ENCODE measurements around the gene YPEL1. TPM values are rescaled to one million over a fixed set of nuclear protein-coding genes. Genes with fewer than 3 reads are reported as not detected.
A peak's percentile ranks its signal among the peaks of the same experiment; 100 is the strongest.

The YPEL1 gene
- total and polyA plus RNA-seq, 2 of the 8 experiments (the other 6 are each of a cell fraction or from before 2014, with no cell fraction given): 6.0 to 6.7 TPM

DNA sequence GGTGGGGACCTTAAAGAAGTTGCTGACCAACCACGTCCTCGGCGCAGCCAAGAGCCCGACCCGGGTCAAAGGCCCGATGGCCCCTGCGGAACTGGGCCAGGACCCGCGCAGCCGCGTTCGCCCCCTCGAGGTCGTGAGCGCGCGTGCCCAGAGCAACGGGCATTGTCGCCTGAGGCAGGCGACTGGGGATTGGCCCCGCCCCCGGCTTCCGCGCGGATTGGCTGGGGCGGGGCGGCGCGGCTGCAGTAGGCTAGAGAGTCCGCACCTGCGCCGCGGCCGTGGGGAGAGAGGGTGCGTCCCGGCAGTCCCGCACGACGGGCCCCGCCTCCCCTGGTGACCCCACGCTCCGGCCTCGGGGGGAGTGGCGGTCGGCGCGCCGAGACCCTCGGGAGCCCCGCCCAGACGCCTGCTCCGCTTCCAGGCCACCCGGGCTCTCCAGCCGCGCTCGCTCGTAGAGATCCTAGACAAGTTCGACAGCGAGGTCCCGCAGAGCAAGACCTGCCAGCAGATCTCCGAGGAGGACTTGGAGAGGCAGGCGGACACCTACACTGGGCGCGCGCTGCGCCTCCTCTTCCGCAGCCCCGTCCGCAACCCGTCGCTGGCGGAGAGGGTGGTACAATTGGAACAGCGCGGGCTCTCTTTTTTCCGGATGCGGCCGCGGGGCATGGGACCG is 78.1 kb downstream of the YPEL1 start (continued):
- TF ChIP-seq POU5F1 (IDR thresholded peaks at IDR 0.05; ENCODE audit: low read depth, low read length): no peak
- TF ChIP-seq, protein P1, sequence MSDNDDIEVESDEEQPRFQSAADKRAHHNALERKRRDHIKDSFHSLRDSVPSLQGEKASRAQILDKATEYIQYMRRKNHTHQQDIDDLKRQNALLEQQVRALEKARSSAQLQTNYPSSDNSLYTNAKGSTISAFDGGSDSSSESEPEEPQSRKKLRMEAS (IDR thresholded peaks at IDR 0.05): peak; percentile 48; the same call in 1 of the 2 replicates
- TF ChIP-seq BRCA1 (IDR thresholded peaks at IDR 0.05; ENCODE audit: low read depth, low read length): no peak
- TF ChIP-seq POLR2AphosphoS5 (IDR thresholded peaks at IDR 0.05; ENCODE audit: low read depth, low read length): peak; percentile 42
- TF ChIP-seq FOSL1 (IDR thresholded peaks at IDR 0.05; ENCODE audit: insufficient read depth, low read depth, low read length): no peak
- TF ChIP-seq, protein P2, sequence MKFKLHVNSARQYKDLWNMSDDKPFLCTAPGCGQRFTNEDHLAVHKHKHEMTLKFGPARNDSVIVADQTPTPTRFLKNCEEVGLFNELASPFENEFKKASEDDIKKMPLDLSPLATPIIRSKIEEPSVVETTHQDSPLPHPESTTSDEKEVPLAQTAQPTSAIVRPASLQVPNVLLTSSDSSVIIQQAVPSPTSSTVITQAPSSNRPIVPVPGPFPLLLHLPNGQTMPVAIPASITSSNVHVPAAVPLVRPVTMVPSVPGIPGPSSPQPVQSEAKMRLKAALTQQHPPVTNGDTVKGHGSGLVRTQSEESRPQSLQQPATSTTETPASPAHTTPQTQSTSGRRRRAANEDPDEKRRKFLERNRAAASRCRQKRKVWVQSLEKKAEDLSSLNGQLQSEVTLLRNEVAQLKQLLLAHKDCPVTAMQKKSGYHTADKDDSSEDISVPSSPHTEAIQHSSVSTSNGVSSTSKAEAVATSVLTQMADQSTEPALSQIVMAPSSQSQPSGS (IDR thresholded peaks at IDR 0.05; ENCODE audit: low read length): no peak
- TF ChIP-seq BACH1 (IDR thresholded peaks at IDR 0.05; ENCODE audit: low read length): peak; percentile 90
- TF ChIP-seq, protein P3, sequence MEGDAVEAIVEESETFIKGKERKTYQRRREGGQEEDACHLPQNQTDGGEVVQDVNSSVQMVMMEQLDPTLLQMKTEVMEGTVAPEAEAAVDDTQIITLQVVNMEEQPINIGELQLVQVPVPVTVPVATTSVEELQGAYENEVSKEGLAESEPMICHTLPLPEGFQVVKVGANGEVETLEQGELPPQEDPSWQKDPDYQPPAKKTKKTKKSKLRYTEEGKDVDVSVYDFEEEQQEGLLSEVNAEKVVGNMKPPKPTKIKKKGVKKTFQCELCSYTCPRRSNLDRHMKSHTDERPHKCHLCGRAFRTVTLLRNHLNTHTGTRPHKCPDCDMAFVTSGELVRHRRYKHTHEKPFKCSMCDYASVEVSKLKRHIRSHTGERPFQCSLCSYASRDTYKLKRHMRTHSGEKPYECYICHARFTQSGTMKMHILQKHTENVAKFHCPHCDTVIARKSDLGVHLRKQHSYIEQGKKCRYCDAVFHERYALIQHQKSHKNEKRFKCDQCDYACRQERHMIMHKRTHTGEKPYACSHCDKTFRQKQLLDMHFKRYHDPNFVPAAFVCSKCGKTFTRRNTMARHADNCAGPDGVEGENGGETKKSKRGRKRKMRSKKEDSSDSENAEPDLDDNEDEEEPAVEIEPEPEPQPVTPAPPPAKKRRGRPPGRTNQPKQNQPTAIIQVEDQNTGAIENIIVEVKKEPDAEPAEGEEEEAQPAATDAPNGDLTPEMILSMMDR (IDR thresholded peaks at IDR 0.05; ENCODE audit: control extremely low read depth in 1 of 3, insufficient read depth in 1 of 3, low read depth in 1 of 3, low read length in 3 of 3): peak in 1 of 3 experiments; percentile 23; a peak in 1 of 4 replicates
- TF ChIP-seq RAD21 (IDR thresholded peaks at IDR 0.05 in 1 of 2, conservative IDR thresholded peaks at IDR 0.05 in 1 of 2; ENCODE audit: low read depth in 2 of 2, low read length in 2 of 2): no peak
- peak in 1 of 2 experiments; percentile 80; a peak in 2 of 3 replicates for TF ChIP-seq POLR2A (IDR thresholded peaks at IDR 0.05; ENCODE audit: control extremely low read depth in 1 of 2, low read depth in 2 of 2, low read length in 2 of 2)
- no peak for TF ChIP-seq MAFK (IDR thresholded peaks at IDR 0.05; ENCODE audit: low read depth, low read length)
- TF ChIP-seq TAF1 (IDR thresholded peaks at IDR 0.05; ENCODE audit: low read depth, low read length): 0 out of 2 replicates have a peak, but pooled peaks have one; percentile 26
- no peak for TF ChIP-seq SRF (IDR thresholded peaks at IDR 0.05; ENCODE audit: low read depth, low read length)
- no peak for TF ChIP-seq RNF2 (IDR thresholded peaks at IDR 0.05; ENCODE audit: borderline replicate concordance, low read depth, low read length, missing control alignments, poor library complexity, severe bottlenecking)
- 0 out of 2 replicates have a peak, but pooled peaks have one; percentile 11 for TF ChIP-seq TCF12 (IDR thresholded peaks at IDR 0.05; ENCODE audit: low read depth, low read length)
- no peak for TF ChIP-seq SP1 (IDR thresholded peaks at IDR 0.05; ENCODE audit: low read depth, low read length)
- peak; percentile 65; the same call in 1 of the 2 replicates for TF ChIP-seq RBBP5 (IDR thresholded peaks at IDR 0.05; ENCODE audit: borderline replicate concordance, low read depth, low read length)

Measured in H1 (cell line).